ENCODE measurements around the gene MEGF10. TPM values are rescaled to one million over a fixed set of nuclear protein-coding genes. Genes with fewer than 3 reads are reported as not detected.

MEGF10 gene
- total and polyA plus RNA-seq, 2 of the 8 experiments (the other 6 are each of a cell fraction or from before 2014, with no cell fraction given): 38.2 to 53.1 TPM

DNA sequence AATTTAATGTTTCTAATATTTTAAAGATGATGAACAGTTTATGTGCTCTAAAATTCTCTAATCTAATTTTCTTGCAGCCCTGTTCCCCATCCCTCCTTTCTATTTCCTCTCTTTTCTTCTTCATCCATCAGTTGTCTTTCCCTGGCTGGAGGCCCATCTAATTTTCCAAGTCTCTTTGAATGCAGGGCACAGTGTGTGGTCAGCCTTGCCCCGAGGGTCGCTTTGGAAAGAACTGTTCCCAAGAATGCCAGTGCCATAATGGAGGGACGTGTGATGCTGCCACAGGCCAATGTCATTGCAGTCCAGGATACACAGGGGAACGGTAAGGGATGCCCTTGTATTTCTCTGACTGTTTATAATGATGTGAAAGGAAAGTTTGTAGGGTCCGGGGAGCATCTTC lies 111.8 kb downstream of the MEGF10 start:
- POLR2A ChIA-PET (ENCODE audit: partially characterized antibody): no interaction called here

More for the DNA sequence above, 111.8 kb downstream of the MEGF10 start:
- FAIRE-seq (no peak), DNase-seq (ENCODE audit: low read depth in 1 of 2, low spot score in 2 of 2) (no peak)
- Histone ChIP-seq H2AFZ (ENCODE audit: low read length) (no peak overlapping the region), H2BK5ac (ENCODE audit: low read depth, low read length) (no peak overlapping the region), H3K27ac (ENCODE audit: low read depth, low read length) (no peak overlapping the region), H3K36me3 (ENCODE audit: control insufficient read depth in 2 of 4, insufficient read depth in 4 of 4, low read length in 3 of 4) (peaks cover 0 to 13% (median 4%) of the 10 kb centered on the region in 4 experiments; a peak in 2 of 8 replicates), H4K5ac (ENCODE audit: insufficient read length, low read depth, low read length) (no peak overlapping the region), H3K4me3 (ENCODE audit: extremely low read depth in 1 of 4, insufficient read depth in 2 of 4, low read depth in 3 of 4, low read length in 4 of 4) (no peak overlapping the region), H4K91ac (replicated peaks; ENCODE audit: insufficient read length, low read length) (no peak overlapping the region), H3K9me3 (ENCODE audit: insufficient read depth in 2 of 2, low read depth in 1 of 2, low read length in 1 of 2) (no peaks in the 10 kb centered on the region), H3K27me3 (replicated peaks in 1 of 4; ENCODE audit: control insufficient read depth in 3 of 4, extremely low read depth in 1 of 4, insufficient read depth in 3 of 4, low read length in 3 of 4) (no peaks in the 10 kb centered on the region), H3K18ac (ENCODE audit: extremely low read depth, low read length) (no peak overlapping the region), H2BK20ac (ENCODE audit: low read length) (no peak overlapping the region), H2BK12ac (ENCODE audit: low read depth, low read length) (no peak overlapping the region), H3K79me2 (ENCODE audit: control insufficient read depth in 1 of 2, insufficient read depth in 2 of 2, low read length in 2 of 2) (no peaks in the 10 kb centered on the region), H2AK5ac (ENCODE audit: low read depth, low read length) (no peak overlapping the region), H4K20me1 (replicated peaks in 1 of 2; ENCODE audit: control insufficient read depth in 1 of 2, insufficient read depth in 2 of 2, low read length in 2 of 2) (no peaks in the 10 kb centered on the region), H2BK15ac (ENCODE audit: low read length) (no peak overlapping the region), H3K79me1 (ENCODE audit: low read depth, low read length) (no peaks in the 10 kb centered on the region), H4K8ac (ENCODE audit: extremely low read depth, insufficient read depth, low read length) (no peak overlapping the region), H3K4me2 (ENCODE audit: insufficient read depth in 1 of 2, low read depth in 2 of 2, low read length in 2 of 2) (no peak overlapping the region), H3K14ac (ENCODE audit: insufficient read length) (no peak overlapping the region), H3K23ac (ENCODE audit: insufficient read length) (no peak overlapping the region), H3K23me2 (ENCODE audit: low read depth, low read length) (no peaks in the 10 kb centered on the region), H3K56ac (replicated peaks; ENCODE audit: insufficient read length, low read depth, low read length) (no peak overlapping the region), H3K9ac (replicated peaks in 1 of 4; ENCODE audit: extremely low read depth in 1 of 4, low read depth in 3 of 4, low read length in 3 of 4) (no peak overlapping the region), H3K4ac (replicated peaks; ENCODE audit: insufficient read length, low read depth, low read length) (no peak overlapping the region), H3K4me1 (replicated peaks in 1 of 4; ENCODE audit: control insufficient read depth in 3 of 4, insufficient read depth in 4 of 4, low read length in 3 of 4) (peaks cover 0 to 10% (median 8%) of the 10 kb centered on the region in 4 experiments; a peak in 6 of 7 replicates), H2BK120ac (replicated peaks; ENCODE audit: low read depth, low read length) (no peak overlapping the region)
- CTCF ChIA-PET (ENCODE audit: partially characterized antibody): interaction anchor here (0.8 kb wide), 1 partner anchor 13 kb away, joined by 3 read pairs; no protein-coding TSS in a partner anchor
- no peak for TF ChIP-seq SIN3A (conservative IDR thresholded peaks at IDR 0.05 in 1 of 2, IDR thresholded peaks at IDR 0.05 in 1 of 2; ENCODE audit: low read depth in 1 of 2, low read length in 2 of 2)
- no peak for TF ChIP-seq JUND (IDR thresholded peaks at IDR 0.05; ENCODE audit: low read length)
- TF ChIP-seq ASH2L (IDR thresholded peaks at IDR 0.05; ENCODE audit: low read length): no peak
- no peak for TF ChIP-seq SUZ12 (IDR thresholded peaks at IDR 0.05; ENCODE audit: low read length)
- TF ChIP-seq YY1 (IDR thresholded peaks at IDR 0.05; ENCODE audit: low read depth, low read length): no peak
- TF ChIP-seq TCF12 (IDR thresholded peaks at IDR 0.05; ENCODE audit: low read depth, low read length): no peak
- no peak for TF ChIP-seq KDM4A (IDR thresholded peaks at IDR 0.05; ENCODE audit: low read depth, low read length, severe bottlenecking)
- WGBS, 2 experiments (ENCODE audit: extremely low coverage in 1 of 2, insufficient coverage in 1 of 2, insufficient read length in 1 of 2, insufficient replicate concordance in 2 of 2, low coverage in 1 of 2, low lambda C conversion rate in 2 of 2, missing lambda C conversion rate in 1 of 2): 88% methylated on average over 5 of the region's 5 CpGs; no CpG with 5 or more reads in 1 of the 2 experiments

Data from H1 (cell line).